ENCODE results near the gene COL6A1.

COL6A1 gene

DNA sequence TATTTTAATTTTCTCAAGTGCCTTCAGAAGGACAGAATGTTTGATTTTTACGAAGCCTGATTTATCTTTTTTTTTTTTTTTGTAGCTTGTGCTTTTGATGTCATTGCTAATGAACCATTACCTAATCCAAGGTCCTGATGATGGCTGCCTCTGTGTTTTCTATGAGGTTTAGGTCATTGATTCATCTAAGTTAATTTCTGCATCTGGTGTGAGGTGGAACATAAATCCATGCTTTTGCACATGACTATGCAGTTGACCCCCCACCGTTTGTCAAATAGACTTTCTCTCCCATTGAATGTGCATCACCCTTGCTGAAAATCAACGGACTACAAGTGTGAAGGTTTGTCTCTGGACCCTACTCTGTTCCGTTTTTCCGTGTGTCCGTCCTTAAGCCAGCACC lies 50.5 kb downstream of the COL6A1 start:
- DNase-seq: no peak
- Histone ChIP-seq H3K4me1 (peaks cover 0 to 18% (median 10%) of the 10 kb centered on the region in 4 donors), H3K27me3 (no peaks in the 10 kb centered on the region), H3K36me3 (no peaks in the 10 kb centered on the region), H3K4me3 (no peak overlapping the region), H3K27ac (no peak overlapping the region), H3K9me3 (peaks cover 0 to 5% (median 5%) of the 10 kb centered on the region in 3 donors)
- intact Hi-C loops (cut with DNase I; ENCODE audit: low total_unique reads): no loop called here
- TF ChIP-seq, protein P1, sequence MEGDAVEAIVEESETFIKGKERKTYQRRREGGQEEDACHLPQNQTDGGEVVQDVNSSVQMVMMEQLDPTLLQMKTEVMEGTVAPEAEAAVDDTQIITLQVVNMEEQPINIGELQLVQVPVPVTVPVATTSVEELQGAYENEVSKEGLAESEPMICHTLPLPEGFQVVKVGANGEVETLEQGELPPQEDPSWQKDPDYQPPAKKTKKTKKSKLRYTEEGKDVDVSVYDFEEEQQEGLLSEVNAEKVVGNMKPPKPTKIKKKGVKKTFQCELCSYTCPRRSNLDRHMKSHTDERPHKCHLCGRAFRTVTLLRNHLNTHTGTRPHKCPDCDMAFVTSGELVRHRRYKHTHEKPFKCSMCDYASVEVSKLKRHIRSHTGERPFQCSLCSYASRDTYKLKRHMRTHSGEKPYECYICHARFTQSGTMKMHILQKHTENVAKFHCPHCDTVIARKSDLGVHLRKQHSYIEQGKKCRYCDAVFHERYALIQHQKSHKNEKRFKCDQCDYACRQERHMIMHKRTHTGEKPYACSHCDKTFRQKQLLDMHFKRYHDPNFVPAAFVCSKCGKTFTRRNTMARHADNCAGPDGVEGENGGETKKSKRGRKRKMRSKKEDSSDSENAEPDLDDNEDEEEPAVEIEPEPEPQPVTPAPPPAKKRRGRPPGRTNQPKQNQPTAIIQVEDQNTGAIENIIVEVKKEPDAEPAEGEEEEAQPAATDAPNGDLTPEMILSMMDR (IDR thresholded peaks at IDR 0.05): no peak

DNA sequence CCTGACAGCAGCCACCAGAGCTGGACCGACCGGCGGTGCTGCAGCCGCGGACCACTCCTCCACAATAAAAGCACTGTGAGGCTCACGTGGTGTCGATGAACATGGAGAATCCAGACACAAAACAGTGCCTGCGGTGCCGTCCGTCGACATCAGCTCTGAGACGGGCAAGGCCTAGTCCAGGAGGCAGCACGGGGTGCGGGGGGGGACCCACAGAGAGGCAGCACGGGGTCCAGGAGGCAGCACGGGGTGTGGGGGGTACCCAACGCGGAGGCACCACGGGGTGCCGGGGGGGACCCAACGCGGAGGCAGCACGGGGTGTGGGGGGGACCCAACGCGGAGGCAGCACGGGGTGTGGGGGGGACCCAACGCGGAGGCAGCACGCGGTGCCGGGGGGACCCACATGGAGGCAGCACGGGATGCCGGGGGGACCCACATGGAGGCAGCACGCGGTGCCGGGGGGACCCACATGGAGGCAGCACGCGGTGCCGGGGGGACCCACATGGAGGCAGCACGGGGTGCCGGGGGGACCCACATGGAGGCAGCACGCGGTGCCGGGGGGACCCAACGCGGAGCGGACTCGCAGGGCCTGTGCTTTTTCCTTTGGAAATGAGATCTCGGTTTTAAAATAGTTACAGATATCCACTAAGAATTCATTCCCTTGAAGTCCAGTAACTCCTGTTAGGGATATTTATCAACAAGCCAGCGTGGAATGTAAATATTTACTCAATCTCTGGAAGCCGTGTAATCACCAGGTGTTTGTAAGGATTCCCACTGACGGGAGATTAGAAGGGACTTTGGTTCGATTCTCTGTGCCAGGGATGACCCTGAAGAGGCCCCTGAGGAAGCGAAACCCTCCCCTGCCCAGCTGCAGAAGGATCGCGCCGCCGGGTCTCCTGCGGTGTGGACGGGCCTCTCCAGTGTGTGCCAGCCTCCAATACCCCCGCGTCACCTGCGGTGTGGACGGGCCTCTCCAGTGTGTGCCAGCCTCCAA lies 52.1 kb downstream of the COL6A1 start:
- peaks cover 0 to 6% (median 3%) of the 10 kb centered on the region in 4 donors for H3K4me1 ChIP-seq
- DNase-seq: no peak
- H3K36me3 ChIP-seq: no peaks in the 10 kb centered on the region
- intact Hi-C loops (cut with DNase I; ENCODE audit: low total_unique reads): no loop called here
- H3K9me3 ChIP-seq: peaks cover 0 to 5% (median 5%) of the 10 kb centered on the region in 3 donors
- TF ChIP-seq, protein P1 (IDR thresholded peaks at IDR 0.05): no peak
- H3K27ac ChIP-seq: no peak overlapping the region
- no peak overlapping the region for H3K4me3 ChIP-seq
- no peaks in the 10 kb centered on the region for H3K27me3 ChIP-seq

DNA sequence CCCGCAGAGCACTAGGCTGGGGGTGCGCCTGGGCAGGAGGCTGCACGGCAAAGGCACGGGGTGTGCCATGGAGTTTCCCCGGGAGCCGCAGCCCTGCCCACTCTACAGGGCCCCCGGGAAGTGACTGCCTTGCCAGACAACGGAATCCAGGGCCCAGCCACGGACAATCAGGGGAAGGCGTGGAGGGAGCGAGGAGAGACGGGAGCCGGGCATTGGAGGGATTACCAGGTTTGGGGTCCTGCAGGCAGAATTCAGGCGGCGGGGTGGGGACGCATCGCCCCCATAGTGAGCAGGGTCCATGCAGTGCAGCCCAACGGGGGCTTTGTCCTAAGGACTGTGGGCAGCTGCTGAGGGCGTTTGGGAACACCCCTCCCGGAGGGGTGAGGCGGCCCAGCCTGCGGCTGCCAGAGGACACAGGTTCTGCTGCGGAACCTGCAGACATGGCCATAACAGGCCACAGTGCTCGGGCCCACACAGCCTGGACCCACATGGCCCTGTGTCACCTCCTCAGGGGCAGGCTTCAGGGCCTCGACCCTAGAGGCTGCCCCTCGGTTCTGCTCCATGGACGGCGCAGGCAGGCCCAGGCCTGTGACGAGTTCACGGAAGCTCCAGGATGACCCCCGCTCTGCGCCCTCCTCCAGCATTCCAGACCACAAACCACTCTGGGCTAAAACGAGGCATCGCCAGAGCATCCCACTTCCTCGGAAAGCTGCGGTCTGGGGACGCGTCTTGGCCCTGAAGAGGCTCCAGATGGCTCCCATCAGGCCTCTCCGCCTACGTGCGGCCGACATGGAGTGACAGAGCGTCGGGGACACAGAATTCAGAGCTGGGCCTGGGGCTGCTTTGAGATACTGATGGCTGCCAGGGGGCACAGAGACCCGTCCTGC lies 54.5 kb downstream of the COL6A1 start:
- intact Hi-C loops (cut with DNase I; ENCODE audit: low total_unique reads): no loop called here
- H3K4me3 ChIP-seq: no peak overlapping the region
- H3K36me3 ChIP-seq: no peaks in the 10 kb centered on the region
- peaks cover 0 to 12% (median 9%) of the 10 kb centered on the region in 4 donors for H3K4me1 ChIP-seq
- TF ChIP-seq, protein P1 (IDR thresholded peaks at IDR 0.05): no peak
- no peak for DNase-seq
- H3K9me3 ChIP-seq: no peaks in the 10 kb centered on the region
- no peak overlapping the region for H3K27ac ChIP-seq
- H3K27me3 ChIP-seq: no peaks in the 10 kb centered on the region

DNA sequence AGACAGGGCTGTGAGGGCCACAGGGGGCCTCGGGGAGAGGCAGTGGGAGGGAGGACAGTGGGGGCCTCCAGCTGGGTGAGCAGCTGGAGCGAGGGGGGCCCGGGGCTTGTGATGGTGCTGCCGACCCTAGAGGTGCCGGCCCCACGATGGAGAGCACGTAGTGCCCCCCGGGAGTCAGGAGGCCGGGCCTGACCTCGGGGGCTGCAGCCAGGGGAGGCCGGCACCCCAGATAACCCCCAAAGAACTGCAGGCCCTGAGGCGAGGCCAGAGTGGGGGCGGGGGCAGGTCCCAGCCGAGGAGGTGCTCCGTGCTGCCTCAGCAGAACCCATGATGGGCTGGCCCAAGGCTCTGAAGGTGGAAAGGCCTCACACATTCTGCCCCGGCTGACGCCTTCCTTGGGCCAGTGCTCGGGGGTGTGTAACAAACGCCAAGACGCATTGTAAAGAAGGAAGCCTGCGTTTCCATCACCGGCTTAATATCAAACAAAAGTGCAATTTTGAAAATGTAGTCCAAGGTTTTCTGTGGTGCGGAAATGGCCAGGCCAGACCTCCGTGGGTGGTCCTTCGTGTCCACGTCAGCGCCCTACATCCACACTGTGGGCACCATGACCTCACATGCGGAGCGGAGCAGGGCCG lies 55.2 kb downstream of the COL6A1 start:
- intact Hi-C loops (cut with DNase I; ENCODE audit: low total_unique reads): no loop called here
- DNase-seq: no peak
- H3K27ac ChIP-seq: no peak overlapping the region
- H3K36me3 ChIP-seq: no peaks in the 10 kb centered on the region
- peaks cover 0 to 12% (median 9%) of the 10 kb centered on the region in 4 donors for H3K4me1 ChIP-seq
- no peaks in the 10 kb centered on the region for H3K9me3 ChIP-seq
- no peaks in the 10 kb centered on the region for H3K27me3 ChIP-seq
- H3K4me3 ChIP-seq: no peak overlapping the region
- TF ChIP-seq, protein P1 (IDR thresholded peaks at IDR 0.05): no peak

Measured in tibial artery (tissue), 4 donors.